Fibroblast of lung (primary cell): ENCODE results near the gene CDKN2B.

Experiments used
- EZH2 ChIP-seq: IDR thresholded peaks from 2 replicates; pipeline ENCODE4 v1.5.1; 2012; ENCODE audit warnings: low read length, control low read depth, mild to moderate bottlenecking; ENCODE audit errors: missing control alignments
- TF ChIP-seq, protein P1 (sequence below), 2 donors: IDR thresholded peaks in 1 of 2; conservative IDR thresholded peaks in 1 of 2; 1 replicate in 1 of 2; 2 replicates in 1 of 2; pipeline ENCODE4 v1.5.1; 2011 to 2012; ENCODE audit warnings: low read length in 2 of 2, control low read depth in 1 of 2, inconsistent platforms in 1 of 2, low read depth in 1 of 2, mild to moderate bottlenecking in 1 of 2

DNA sequence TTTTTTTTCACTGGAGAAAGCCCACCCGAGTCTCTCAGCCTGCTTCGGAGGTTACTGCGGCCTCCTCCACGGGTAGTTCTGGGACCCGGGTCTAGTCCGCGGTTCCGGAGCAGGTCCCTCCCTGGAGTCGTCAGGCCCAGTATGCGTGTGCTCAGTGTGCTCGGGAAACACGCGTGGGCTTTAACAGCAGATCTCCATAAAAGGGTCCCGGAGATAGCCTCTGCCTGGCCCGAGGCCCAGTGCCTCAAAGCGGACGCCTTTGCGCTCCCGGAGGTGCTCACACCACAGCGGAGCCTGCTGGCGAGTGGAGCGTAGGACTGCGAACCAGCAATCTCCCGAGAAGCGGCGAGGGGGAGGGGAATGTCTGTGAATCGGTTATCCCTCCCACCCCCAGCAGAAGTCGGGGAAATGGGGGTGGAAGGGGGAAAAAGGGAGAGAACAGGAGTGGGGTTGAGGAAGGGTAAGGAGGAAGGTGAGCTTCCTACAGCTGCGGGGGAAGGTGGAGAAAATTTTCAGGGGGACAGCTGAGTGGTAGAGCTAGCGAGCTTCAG, 43.6 kb downstream of the CDKN2B start:
- TF ChIP-seq, protein P1, sequence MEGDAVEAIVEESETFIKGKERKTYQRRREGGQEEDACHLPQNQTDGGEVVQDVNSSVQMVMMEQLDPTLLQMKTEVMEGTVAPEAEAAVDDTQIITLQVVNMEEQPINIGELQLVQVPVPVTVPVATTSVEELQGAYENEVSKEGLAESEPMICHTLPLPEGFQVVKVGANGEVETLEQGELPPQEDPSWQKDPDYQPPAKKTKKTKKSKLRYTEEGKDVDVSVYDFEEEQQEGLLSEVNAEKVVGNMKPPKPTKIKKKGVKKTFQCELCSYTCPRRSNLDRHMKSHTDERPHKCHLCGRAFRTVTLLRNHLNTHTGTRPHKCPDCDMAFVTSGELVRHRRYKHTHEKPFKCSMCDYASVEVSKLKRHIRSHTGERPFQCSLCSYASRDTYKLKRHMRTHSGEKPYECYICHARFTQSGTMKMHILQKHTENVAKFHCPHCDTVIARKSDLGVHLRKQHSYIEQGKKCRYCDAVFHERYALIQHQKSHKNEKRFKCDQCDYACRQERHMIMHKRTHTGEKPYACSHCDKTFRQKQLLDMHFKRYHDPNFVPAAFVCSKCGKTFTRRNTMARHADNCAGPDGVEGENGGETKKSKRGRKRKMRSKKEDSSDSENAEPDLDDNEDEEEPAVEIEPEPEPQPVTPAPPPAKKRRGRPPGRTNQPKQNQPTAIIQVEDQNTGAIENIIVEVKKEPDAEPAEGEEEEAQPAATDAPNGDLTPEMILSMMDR (conservative IDR thresholded peaks at IDR 0.05 in 1 of 2, IDR thresholded peaks at IDR 0.05 in 1 of 2; ENCODE audit: low read depth in 1 of 2, low read length in 2 of 2): peak; percentile 53 to 68
- TF ChIP-seq EZH2: no peak
